Measurements from ENCODE around the gene CUX1.

Gene CUX1

GRCh38 chr7:102197599-102197998 lies 380.2 kb downstream of the CUX1 start:
- Histone ChIP-seq H3K4me3 (ENCODE audit: low read length) (no peak overlapping the region), H4K20me1 (ENCODE audit: insufficient read depth, low read length) (no peaks in the 10 kb centered on the region), H3F3A (ENCODE audit: insufficient read depth, low read length) (no peaks in the 10 kb centered on the region), H3K9ac (ENCODE audit: low read length) (no peak overlapping the region), H3K27ac (ENCODE audit: low read length) (no peak overlapping the region), H3K79me2 (ENCODE audit: low read length) (no peaks in the 10 kb centered on the region), H3K4me1 (ENCODE audit: low read length) (no peaks in the 10 kb centered on the region), H3K9me3 (replicated peaks; ENCODE audit: insufficient read depth, low read length) (no peaks in the 10 kb centered on the region), H3K4me2 (ENCODE audit: low read depth, low read length) (no peak overlapping the region), H3K9me2 (replicated peaks; ENCODE audit: insufficient read depth, low read length) (no peaks in the 10 kb centered on the region), H2AFZ (ENCODE audit: low read length) (no peak overlapping the region), H3K27me3 (replicated peaks; ENCODE audit: insufficient read depth, low read length) (no peaks in the 10 kb centered on the region), H3K36me3 (replicated peaks; ENCODE audit: insufficient read depth, low read length) (no peaks in the 10 kb centered on the region)
- TF ChIP-seq EZH2phosphoT487 (IDR thresholded peaks at IDR 0.05; ENCODE audit: low read length), result no peak
- no peak for TF ChIP-seq CTCF (IDR thresholded peaks at IDR 0.05; ENCODE audit: low read length)
- TF ChIP-seq EZH2 (optimal IDR thresholded peaks at IDR 0.05; ENCODE audit: low read depth, low read length), result no peak
- no peak for DNase-seq

GRCh38 chr7:102198417-102198956 lies 381.1 kb downstream of the CUX1 start:
- Histone ChIP-seq H3K79me2 (ENCODE audit: low read length) (no peaks in the 10 kb centered on the region), H3K9me2 (replicated peaks; ENCODE audit: insufficient read depth, low read length) (no peaks in the 10 kb centered on the region), H3K4me1 (ENCODE audit: low read length) (no peaks in the 10 kb centered on the region), H3K4me2 (ENCODE audit: low read depth, low read length) (no peak overlapping the region), H3K4me3 (ENCODE audit: low read length) (no peak overlapping the region), H4K20me1 (ENCODE audit: insufficient read depth, low read length) (no peaks in the 10 kb centered on the region), H2AFZ (ENCODE audit: low read length) (no peak overlapping the region), H3K9ac (ENCODE audit: low read length) (no peak overlapping the region), H3K27ac (ENCODE audit: low read length) (no peak overlapping the region), H3K9me3 (replicated peaks; ENCODE audit: insufficient read depth, low read length) (no peaks in the 10 kb centered on the region), H3K36me3 (replicated peaks; ENCODE audit: insufficient read depth, low read length) (no peaks in the 10 kb centered on the region), H3F3A (ENCODE audit: insufficient read depth, low read length) (no peaks in the 10 kb centered on the region), H3K27me3 (replicated peaks; ENCODE audit: insufficient read depth, low read length) (no peaks in the 10 kb centered on the region)
- no peak for DNase-seq
- TF ChIP-seq CTCF (IDR thresholded peaks at IDR 0.05; ENCODE audit: low read length) (no peak), EZH2 (optimal IDR thresholded peaks at IDR 0.05; ENCODE audit: low read depth, low read length) (no peak), EZH2phosphoT487 (IDR thresholded peaks at IDR 0.05; ENCODE audit: low read length) (no peak)

GRCh38 chr7:102201576-102201975 lies 384.1 kb downstream of the CUX1 start:
- H3K27ac ChIP-seq (ENCODE audit: low read length), result no peak overlapping the region
- no peaks in the 10 kb centered on the region for H3K9me2 ChIP-seq (replicated peaks; ENCODE audit: insufficient read depth, low read length)
- no peaks in the 10 kb centered on the region for H4K20me1 ChIP-seq (ENCODE audit: insufficient read depth, low read length)
- no peaks in the 10 kb centered on the region for H3K4me1 ChIP-seq (ENCODE audit: low read length)
- H3F3A ChIP-seq (ENCODE audit: insufficient read depth, low read length), result no peaks in the 10 kb centered on the region
- no peaks in the 10 kb centered on the region for H3K36me3 ChIP-seq (replicated peaks; ENCODE audit: insufficient read depth, low read length)
- no peak overlapping the region for H3K4me2 ChIP-seq (ENCODE audit: low read depth, low read length)
- no peaks in the 10 kb centered on the region for H3K79me2 ChIP-seq (ENCODE audit: low read length)
- H3K9me3 ChIP-seq (replicated peaks; ENCODE audit: insufficient read depth, low read length), result no peaks in the 10 kb centered on the region
- no peak overlapping the region for H3K9ac ChIP-seq (ENCODE audit: low read length)
- no peaks in the 10 kb centered on the region for H3K27me3 ChIP-seq (replicated peaks; ENCODE audit: insufficient read depth, low read length)
- H2AFZ ChIP-seq (ENCODE audit: low read length), result no peak overlapping the region
- no peak overlapping the region for H3K4me3 ChIP-seq (ENCODE audit: low read length)
- TF ChIP-seq EZH2 (optimal IDR thresholded peaks at IDR 0.05; ENCODE audit: low read depth, low read length), result no peak
- no peak for TF ChIP-seq EZH2phosphoT487 (IDR thresholded peaks at IDR 0.05; ENCODE audit: low read length)
- no peak for TF ChIP-seq CTCF (IDR thresholded peaks at IDR 0.05; ENCODE audit: low read length)
- DNase-seq, result no peak

Measured in MM.1S (cell line).